Astrocyte of the cerebellum (primary cell): ENCODE measurements around the gene KIFAP3.
"Not testable (repeated sequence)": the region's sequence is repeated elsewhere in the genome, so short reads cannot be mapped to it uniquely, and the experiment has no call there.

Experiments used
- DNase-seq: peaks from one replicate; pipeline ENCODE4 v3.0.0-alpha.2; 2011; ENCODE audit warnings: low read depth
- H3K4me3 ChIP-seq: 2 replicates; pipeline ENCODE4 v1.5.1; 2011; ENCODE audit warnings: mild to moderate bottlenecking, low read depth, low read length, moderate library complexity
- in situ Hi-C: cut with HindIII; loops from 2 replicates; pipeline ENCODE4 v1.10.0; 2017; ENCODE audit warnings: low sequenced_read_pairs
- TF ChIP-seq, protein P1 (sequence below): IDR thresholded peaks from 2 replicates; pipeline ENCODE4 v1.5.1; 2012; ENCODE audit warnings: low read length, low read depth, moderate library complexity, mild to moderate bottlenecking; ENCODE audit errors: missing control alignments

KIFAP3 gene

GRCh38 chr1:169924829-169925228 is 149.7 kb downstream of the KIFAP3 start:
- no peak for DNase-seq
- H3K4me3 ChIP-seq = no peak overlapping the region
- in situ Hi-C loops = loop anchor here (5.0 to 25.0 kb wide), 2 partner anchors 62 to 737 kb away; partner anchors contain the start of gene PRRX1
- TF ChIP-seq, protein P1, sequence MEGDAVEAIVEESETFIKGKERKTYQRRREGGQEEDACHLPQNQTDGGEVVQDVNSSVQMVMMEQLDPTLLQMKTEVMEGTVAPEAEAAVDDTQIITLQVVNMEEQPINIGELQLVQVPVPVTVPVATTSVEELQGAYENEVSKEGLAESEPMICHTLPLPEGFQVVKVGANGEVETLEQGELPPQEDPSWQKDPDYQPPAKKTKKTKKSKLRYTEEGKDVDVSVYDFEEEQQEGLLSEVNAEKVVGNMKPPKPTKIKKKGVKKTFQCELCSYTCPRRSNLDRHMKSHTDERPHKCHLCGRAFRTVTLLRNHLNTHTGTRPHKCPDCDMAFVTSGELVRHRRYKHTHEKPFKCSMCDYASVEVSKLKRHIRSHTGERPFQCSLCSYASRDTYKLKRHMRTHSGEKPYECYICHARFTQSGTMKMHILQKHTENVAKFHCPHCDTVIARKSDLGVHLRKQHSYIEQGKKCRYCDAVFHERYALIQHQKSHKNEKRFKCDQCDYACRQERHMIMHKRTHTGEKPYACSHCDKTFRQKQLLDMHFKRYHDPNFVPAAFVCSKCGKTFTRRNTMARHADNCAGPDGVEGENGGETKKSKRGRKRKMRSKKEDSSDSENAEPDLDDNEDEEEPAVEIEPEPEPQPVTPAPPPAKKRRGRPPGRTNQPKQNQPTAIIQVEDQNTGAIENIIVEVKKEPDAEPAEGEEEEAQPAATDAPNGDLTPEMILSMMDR = no peak

DNA sequence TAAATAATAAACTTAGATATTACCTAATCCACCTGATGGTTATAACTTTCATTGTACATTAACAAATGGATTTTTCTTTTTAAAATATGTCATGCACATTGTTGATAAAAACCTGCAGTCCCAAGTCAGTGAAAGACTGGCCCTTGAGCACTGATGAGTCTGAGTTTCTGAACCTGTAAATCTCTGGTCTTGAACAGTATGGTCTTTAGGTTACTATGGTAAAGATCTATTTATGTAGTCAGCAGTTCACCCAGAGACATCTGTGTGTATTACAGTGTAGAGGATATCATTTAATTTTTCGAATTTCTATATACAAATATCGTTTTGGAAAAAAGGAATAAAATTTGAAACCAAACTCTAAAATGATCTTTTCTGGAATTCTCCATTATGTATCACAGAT is 150.4 kb downstream of the KIFAP3 start:
- no peak overlapping the region for H3K4me3 ChIP-seq
- in situ Hi-C loops = no loop called here
- DNase-seq = no peak
- TF ChIP-seq, protein P1 = no peak

DNA sequence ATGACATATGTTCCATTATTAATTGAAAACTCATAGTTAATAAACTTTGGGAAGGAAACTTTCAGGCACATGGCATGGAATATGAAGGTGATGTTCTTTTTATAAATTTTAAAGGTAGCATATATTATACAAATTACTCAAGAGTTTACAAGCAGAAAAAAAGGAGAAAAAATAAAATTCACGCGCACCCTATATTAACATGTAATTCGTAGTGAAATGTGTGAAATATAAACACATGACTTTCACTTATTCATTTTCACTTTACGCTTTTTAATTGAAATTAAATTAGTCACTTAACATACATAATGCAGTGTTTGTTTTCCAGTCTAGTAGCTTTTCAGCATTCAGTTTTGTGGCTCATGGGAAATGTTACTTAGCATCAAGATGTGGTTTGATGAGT is 153.4 kb downstream of the KIFAP3 start:
- DNase-seq = no peak
- in situ Hi-C loops = no loop called here
- TF ChIP-seq, protein P1 = no peak

GRCh38 chr1:169918927-169919326 is 155.6 kb downstream of the KIFAP3 start:
- H3K4me3 ChIP-seq = no peak overlapping the region
- TF ChIP-seq, protein P1 = no peak
- DNase-seq = no peak
- in situ Hi-C loops = no loop called here

More for the DNA sequence above, 153.4 kb downstream of the KIFAP3 start:
- no peak overlapping the region for H3K4me3 ChIP-seq

DNA sequence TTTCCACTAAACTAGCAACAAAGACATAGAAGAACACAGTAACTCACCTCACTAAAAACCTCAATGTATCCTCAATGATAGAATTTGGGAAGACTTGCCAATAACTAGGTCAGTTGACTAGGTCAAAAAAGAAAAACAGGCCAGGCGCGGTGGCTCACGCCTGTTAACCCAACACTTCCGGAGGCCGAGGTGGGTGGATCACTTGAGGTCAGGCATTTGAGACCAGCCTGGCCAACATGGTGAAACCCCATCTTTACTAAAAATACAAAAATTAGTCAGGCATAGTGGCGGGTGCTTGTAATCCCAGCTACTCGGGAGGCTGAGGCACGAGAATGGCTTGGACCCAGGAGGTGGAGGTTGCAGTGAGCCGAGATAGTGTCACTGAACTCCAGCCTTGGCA is 156.3 kb downstream of the KIFAP3 start:
- DNase-seq, H3K4me3 ChIP-seq, in situ Hi-C loops: not testable (repeated sequence)

- H3K4me3 ChIP-seq = no peak overlapping the region
- TF ChIP-seq, protein P1 = no peak
- no peak for DNase-seq
- in situ Hi-C loops = no loop called here
These were observed 159.3 kb downstream of the KIFAP3 start for GRCh38 chr1:169915150-169915549.

GRCh38 chr1:169914531-169914930 is 160.0 kb downstream of the KIFAP3 start:
- TF ChIP-seq, protein P1 = no peak
- in situ Hi-C loops = no loop called here

More at GRCh38 chr1:169914531-169914930, 160.0 kb downstream of the KIFAP3 start:
- no peak overlapping the region for H3K4me3 ChIP-seq
- no peak for DNase-seq
